PC-9 (cell line): Measurements from ENCODE around the gene CD2. TPM values are rescaled to one million over a fixed set of nuclear protein-coding genes. Genes with fewer than 3 reads are reported as not detected.

Experiments
- BruUV-seq: library from RNA; stranded (reverse); fragments of 400-500 nt; replicated peaks from 2 replicates; lab custom pipeline; 2021; lab: Mats Ljungman, UMichigan
- CTCF ChIA-PET: fragments of 300-600 bp; sonication (Branson Sonifier 250); formaldehyde crosslinking; loops from one replicate; lab custom pipeline; 2022; ENCODE audit warnings: antibody characterized with exemption; lab: Charles Lee
- POLR2A ChIA-PET: fragments of 300-600 bp; sonication (Branson Sonifier 250); formaldehyde crosslinking; loops from one replicate; lab custom pipeline; 2022; ENCODE audit warnings: antibody characterized with exemption; ENCODE audit not compliant: unreplicated experiment; lab: Charles Lee
- DNase-seq, 2 experiments: peaks; one replicate each; pipeline versions ENCODE4 v3.0.0 to v3.0.0-alpha.2; 2015 to 2022; ENCODE audit warnings: mixed read lengths in 1 of 2
- H2AFZ ChIP-seq: fragments of 200-600 bp; sonication (generic); 2 replicates; pipeline ENCODE4 v1.8.1; 2017; ENCODE audit warnings: antibody characterized with exemption
- H3F3A ChIP-seq: fragments of 200-600 bp; sonication (generic); 2 replicates; pipeline ENCODE4 v1.8.1; 2017; ENCODE audit warnings: antibody characterized with exemption, mild to moderate bottlenecking, low read depth; ENCODE audit not compliant: insufficient read depth
- H3K27ac ChIP-seq: fragments of 200-600 bp; sonication (generic); 2 replicates; pipeline ENCODE4 v1.6.1; 2016; ENCODE audit warnings: mixed run types
- H3K27me3 ChIP-seq: fragments of 200-600 bp; sonication (generic); 2 replicates; pipeline ENCODE4 v1.6.1; 2016; ENCODE audit warnings: low read depth, mixed run types; ENCODE audit not compliant: insufficient read depth
- H3K36me3 ChIP-seq: fragments of 200-600 bp; sonication (generic); 2 replicates; pipeline ENCODE4 v1.6.1; 2016; ENCODE audit warnings: low read depth, mixed run types
- H3K4me1 ChIP-seq: fragments of 200-600 bp; sonication (generic); replicated peaks from 2 replicates; pipeline ENCODE4 v1.6.1; 2016; ENCODE audit warnings: mixed run types; ENCODE audit not compliant: insufficient read depth
- H3K4me2 ChIP-seq: fragments of 200-600 bp; sonication (generic); 2 replicates; pipeline ENCODE4 v1.6.1; 2017; ENCODE audit warnings: mixed run types
- H3K4me3 ChIP-seq: fragments of 200-600 bp; sonication (generic); 2 replicates; pipeline ENCODE4 v1.6.1; 2016; ENCODE audit warnings: mixed run types
- H3K79me2 ChIP-seq: fragments of 200-600 bp; sonication (generic); 2 replicates; pipeline ENCODE4 v1.6.1; 2017; ENCODE audit warnings: low read depth, mixed run types
- H3K9me2 ChIP-seq: fragments of 200-600 bp; sonication (generic); 2 replicates; pipeline ENCODE4 v1.8.1; 2017; ENCODE audit warnings: mild to moderate bottlenecking; ENCODE audit not compliant: insufficient read depth
- H3K9me3 ChIP-seq: fragments of 200-600 bp; sonication (generic); 2 replicates; pipeline ENCODE4 v1.8.1; 2016; ENCODE audit warnings: low read depth; ENCODE audit not compliant: insufficient read depth
- H4K20me1 ChIP-seq: fragments of 200-600 bp; sonication (generic); 2 replicates; pipeline ENCODE4 v1.8.1; 2017; ENCODE audit not compliant: insufficient read depth
- EZH2 ChIP-seq: fragments of 200-600 bp; sonication (generic); IDR thresholded peaks from 2 replicates; pipeline ENCODE4 v1.8.0; 2017; ENCODE audit warnings: antibody characterized with exemption, low read depth
- intact Hi-C: fragments of 100-400 bp; cut with micrococcal nuclease; formaldehyde crosslinking; loops from one replicate; pipeline ENCODE4 v1.10.0; 2022; ENCODE audit not compliant: unreplicated experiment
- total RNA-seq: library from RNA; stranded (reverse); gene quantifications from 2 replicates; pipeline ENCODE4 v1.2.3, GENCODE V29; 2021
- TF ChIP-seq, protein P1 (sequence below): fragments of 200-600 bp; sonication (generic); conservative IDR thresholded peaks from 2 replicates; pipeline ENCODE4 v1.6.1; 2017; ENCODE audit warnings: mixed run types, antibody characterized with exemption, mild to moderate bottlenecking, moderate library complexity

CD2 gene
- total RNA-seq, 1 experiment from 2014 or later: not detected

DNA sequence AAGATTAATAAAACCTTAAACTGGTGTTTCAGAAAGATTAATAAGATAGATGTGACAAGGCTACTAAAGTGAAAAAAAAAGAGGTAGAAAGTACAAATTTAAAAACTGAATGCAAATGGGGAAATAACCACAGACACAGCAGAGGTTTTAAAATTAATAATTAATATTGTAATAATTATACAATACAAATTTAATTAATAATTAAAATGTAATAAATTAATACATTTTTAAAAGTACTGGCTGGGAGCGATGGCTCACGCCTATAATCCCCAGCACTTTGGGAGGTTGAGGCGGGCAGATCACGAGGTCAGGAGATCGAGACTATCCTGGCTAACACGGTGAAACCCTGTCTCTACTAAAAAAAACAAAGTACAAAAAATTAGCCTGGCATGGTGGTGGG is 26.8 kb downstream of the CD2 start:
- Histone ChIP-seq H4K20me1 (no peaks in the 10 kb centered on the region), H2AFZ (no peak overlapping the region), H3K36me3 (no peaks in the 10 kb centered on the region), H3F3A (no peaks in the 10 kb centered on the region), H3K9me3 (no peaks in the 10 kb centered on the region), H3K79me2 (no peaks in the 10 kb centered on the region), H3K4me2 (no peak overlapping the region), H3K4me1 (peaks cover 11% of the 10 kb centered on the region; the same call in 1 of the 2 replicates), H3K9me2 (no peaks in the 10 kb centered on the region), H3K4me3 (no peak overlapping the region), H3K27ac (no peak overlapping the region), H3K27me3 (no peaks in the 10 kb centered on the region; the same call in 1 of the 2 replicates)
- CTCF ChIA-PET: no interaction called here
- BruUV-seq: no TSS peak
- POLR2A ChIA-PET: interaction anchor here (0.6 kb wide), 1 partner anchor 348 kb away, joined by 3 read pairs; no protein-coding TSS in a partner anchor
- DNase-seq: no peak
- intact Hi-C loops: no loop called here
- TF ChIP-seq, protein P1, sequence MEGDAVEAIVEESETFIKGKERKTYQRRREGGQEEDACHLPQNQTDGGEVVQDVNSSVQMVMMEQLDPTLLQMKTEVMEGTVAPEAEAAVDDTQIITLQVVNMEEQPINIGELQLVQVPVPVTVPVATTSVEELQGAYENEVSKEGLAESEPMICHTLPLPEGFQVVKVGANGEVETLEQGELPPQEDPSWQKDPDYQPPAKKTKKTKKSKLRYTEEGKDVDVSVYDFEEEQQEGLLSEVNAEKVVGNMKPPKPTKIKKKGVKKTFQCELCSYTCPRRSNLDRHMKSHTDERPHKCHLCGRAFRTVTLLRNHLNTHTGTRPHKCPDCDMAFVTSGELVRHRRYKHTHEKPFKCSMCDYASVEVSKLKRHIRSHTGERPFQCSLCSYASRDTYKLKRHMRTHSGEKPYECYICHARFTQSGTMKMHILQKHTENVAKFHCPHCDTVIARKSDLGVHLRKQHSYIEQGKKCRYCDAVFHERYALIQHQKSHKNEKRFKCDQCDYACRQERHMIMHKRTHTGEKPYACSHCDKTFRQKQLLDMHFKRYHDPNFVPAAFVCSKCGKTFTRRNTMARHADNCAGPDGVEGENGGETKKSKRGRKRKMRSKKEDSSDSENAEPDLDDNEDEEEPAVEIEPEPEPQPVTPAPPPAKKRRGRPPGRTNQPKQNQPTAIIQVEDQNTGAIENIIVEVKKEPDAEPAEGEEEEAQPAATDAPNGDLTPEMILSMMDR: no peak
- TF ChIP-seq EZH2: no peak

GRCh38 chr1:116785006-116785405 is 30.8 kb downstream of the CD2 start:
- CTCF ChIA-PET: no interaction called here
- no TSS peak for BruUV-seq
- POLR2A ChIA-PET: no interaction called here

GRCh38 chr1:116786049-116786448 is 31.8 kb downstream of the CD2 start:
- Histone ChIP-seq H3K9me2 (no peaks in the 10 kb centered on the region), H3K79me2 (no peaks in the 10 kb centered on the region), H3K27ac (no peak overlapping the region), H3K4me1 (no peaks in the 10 kb centered on the region), H3F3A (no peaks in the 10 kb centered on the region), H3K4me3 (no peak overlapping the region), H4K20me1 (no peaks in the 10 kb centered on the region), H3K9me3 (no peaks in the 10 kb centered on the region), H3K36me3 (no peaks in the 10 kb centered on the region), H3K27me3 (no peaks in the 10 kb centered on the region; the same call in 1 of the 2 replicates), H2AFZ (no peak overlapping the region), H3K4me2 (no peak overlapping the region)
- ChIA-PET CTCF (no interaction called here), POLR2A (no interaction called here)
- TF ChIP-seq, protein P1: no peak
- TF ChIP-seq EZH2: no peak
- intact Hi-C loops: no loop called here
- no TSS peak for BruUV-seq
- DNase-seq: no peak

More at GRCh38 chr1:116785006-116785405, 30.8 kb downstream of the CD2 start:
- no peak overlapping the region for H3K27ac ChIP-seq
- H3K9me2 ChIP-seq: no peaks in the 10 kb centered on the region
- no peaks in the 10 kb centered on the region for H3K79me2 ChIP-seq
- intact Hi-C loops: no loop called here
- no peak overlapping the region for H2AFZ ChIP-seq
- TF ChIP-seq, protein P1: no peak
- no peak for TF ChIP-seq EZH2
- H3K9me3 ChIP-seq: no peaks in the 10 kb centered on the region
- H3K27me3 ChIP-seq: no peaks in the 10 kb centered on the region; the same call in 1 of the 2 replicates
- H4K20me1 ChIP-seq: no peaks in the 10 kb centered on the region
- no peak overlapping the region for H3K4me3 ChIP-seq
- H3K4me1 ChIP-seq: no peaks in the 10 kb centered on the region
- H3K36me3 ChIP-seq: no peaks in the 10 kb centered on the region
- DNase-seq: no peak
- H3F3A ChIP-seq: no peaks in the 10 kb centered on the region
- H3K4me2 ChIP-seq: no peak overlapping the region
